Endothelial cell of umbilical vein (primary cell): ENCODE measurements around the gene BBC3.

Experiments
- JUN ChIP-seq: IDR thresholded peaks from 2 replicates; pipeline ENCODE4 v1.6.1; 2011; ENCODE audit warnings: borderline replicate concordance, low read depth; ENCODE audit not compliant: insufficient read length, insufficient read depth
- POLR2A ChIP-seq: IDR thresholded peaks from 2 replicates; pipeline ENCODE4 v1.6.1; 2012; ENCODE audit warnings: low read depth, mild to moderate bottlenecking, control low read depth, low read length
- POLR2AphosphoS5 ChIP-seq: IDR thresholded peaks from 2 replicates; pipeline ENCODE4 v1.6.1; 2012; ENCODE audit warnings: low read depth, mild to moderate bottlenecking, control low read depth, low read length, moderate library complexity; ENCODE audit not compliant: insufficient read depth
- TF ChIP-seq, protein P1 (sequence below), 2 donors: IDR thresholded peaks; 1 replicate in 1 of 2; 2 replicates in 1 of 2; pipeline ENCODE4 v1.5.1; 2011; ENCODE audit warnings: low read length in 2 of 2, mild to moderate bottlenecking in 2 of 2, moderate library complexity in 2 of 2, control low read depth in 1 of 2, inconsistent platforms in 1 of 2, low read depth in 1 of 2; ENCODE audit not compliant: insufficient read depth in 1 of 2; ENCODE audit errors: extremely low read depth in 1 of 2

DNA sequence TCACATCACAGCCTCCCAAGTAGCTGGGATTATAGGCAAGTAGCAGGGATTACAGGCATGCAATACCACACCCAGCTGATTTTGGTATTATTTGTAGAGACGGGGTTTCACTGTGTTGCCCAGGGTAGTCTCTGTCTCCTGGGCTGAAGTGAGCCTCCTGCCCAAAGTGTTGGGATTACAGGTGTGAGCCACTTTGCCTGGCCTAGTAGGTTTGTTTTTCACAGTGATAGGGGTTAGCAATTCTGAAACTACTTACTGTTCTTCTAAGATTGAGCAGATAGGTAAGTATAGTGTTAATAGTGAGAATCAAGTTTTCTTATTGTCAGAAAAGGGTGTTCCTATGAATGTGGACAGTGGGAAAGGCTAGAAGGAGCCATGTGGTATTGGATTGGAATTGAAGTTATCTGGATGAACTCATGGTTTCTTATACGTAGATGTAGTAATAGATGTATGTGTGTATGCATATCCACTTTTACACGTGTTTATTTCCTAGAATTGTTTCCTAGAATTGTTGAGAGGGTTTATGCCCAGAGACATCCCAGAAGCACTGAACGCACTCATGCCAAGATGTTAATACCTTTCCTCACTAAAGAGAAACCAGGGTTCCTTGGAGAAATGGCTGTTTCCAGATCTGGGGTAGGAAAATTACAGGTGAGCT lies 51.2 kb downstream of the BBC3 start:
- TF ChIP-seq, protein P1, sequence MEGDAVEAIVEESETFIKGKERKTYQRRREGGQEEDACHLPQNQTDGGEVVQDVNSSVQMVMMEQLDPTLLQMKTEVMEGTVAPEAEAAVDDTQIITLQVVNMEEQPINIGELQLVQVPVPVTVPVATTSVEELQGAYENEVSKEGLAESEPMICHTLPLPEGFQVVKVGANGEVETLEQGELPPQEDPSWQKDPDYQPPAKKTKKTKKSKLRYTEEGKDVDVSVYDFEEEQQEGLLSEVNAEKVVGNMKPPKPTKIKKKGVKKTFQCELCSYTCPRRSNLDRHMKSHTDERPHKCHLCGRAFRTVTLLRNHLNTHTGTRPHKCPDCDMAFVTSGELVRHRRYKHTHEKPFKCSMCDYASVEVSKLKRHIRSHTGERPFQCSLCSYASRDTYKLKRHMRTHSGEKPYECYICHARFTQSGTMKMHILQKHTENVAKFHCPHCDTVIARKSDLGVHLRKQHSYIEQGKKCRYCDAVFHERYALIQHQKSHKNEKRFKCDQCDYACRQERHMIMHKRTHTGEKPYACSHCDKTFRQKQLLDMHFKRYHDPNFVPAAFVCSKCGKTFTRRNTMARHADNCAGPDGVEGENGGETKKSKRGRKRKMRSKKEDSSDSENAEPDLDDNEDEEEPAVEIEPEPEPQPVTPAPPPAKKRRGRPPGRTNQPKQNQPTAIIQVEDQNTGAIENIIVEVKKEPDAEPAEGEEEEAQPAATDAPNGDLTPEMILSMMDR (IDR thresholded peaks at IDR 0.05; ENCODE audit: extremely low read depth in 1 of 2, insufficient read depth in 1 of 2, low read depth in 1 of 2, low read length in 2 of 2) = no peak
- no peak for TF ChIP-seq POLR2A
- TF ChIP-seq JUN = no peak
- TF ChIP-seq POLR2AphosphoS5 = no peak
